ENCODE data around the gene SEMA6A. TPM values are rescaled to one million over a fixed set of nuclear protein-coding genes. Genes with fewer than 3 reads are reported as not detected.

SEMA6A gene
- total and polyA plus RNA-seq, 2 of the 13 experiments (the other 11 are each of a cell fraction or from before 2014, with no cell fraction given): 5.1 to 6.5 TPM

DNA sequence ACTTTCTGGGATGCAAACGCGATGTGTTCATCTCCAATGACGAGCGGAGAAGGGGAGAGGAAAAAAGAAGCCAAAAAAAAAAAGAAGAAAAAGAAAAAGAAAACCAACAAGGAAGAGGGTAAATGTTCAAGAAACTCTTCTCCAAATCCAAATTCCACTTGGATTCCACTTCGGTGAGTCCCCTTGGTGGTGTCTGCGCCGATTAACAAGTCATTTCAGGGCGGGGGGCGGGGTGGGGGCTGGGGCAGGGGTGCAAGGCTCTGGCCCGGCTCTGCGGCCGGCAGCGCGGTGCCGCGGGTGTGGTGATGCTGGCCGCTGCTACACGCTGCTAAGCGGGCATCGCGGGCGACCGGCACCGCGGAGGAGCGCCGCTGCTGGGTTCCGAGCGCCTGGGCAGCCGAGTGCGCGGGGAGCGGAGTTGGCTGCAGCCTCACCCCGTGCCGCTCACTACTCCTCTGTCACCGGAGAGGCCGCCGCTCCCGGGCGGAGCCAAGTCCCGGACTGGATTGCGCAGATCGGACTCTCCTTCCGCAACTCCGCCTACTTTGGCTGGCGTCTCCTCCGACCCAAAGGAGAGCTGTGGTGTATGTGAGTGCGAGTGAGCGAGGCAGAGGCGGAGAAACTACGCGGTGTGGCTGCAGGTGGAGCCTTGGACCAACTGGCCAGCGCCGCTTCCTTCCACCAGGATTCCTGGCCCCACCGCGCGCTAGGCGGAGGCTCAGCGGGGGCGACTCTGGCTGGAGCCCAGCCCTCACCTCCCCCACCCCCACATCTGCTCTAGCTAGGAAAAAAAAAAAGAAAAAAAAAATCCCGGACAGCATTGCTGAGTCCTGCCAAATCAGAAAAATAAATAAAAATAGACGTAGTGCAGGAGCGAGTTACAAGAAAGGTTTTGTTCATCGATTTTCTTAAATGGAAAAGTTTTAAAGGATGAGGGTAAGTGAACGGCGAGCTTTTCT, at the start of gene SEMA6A (continued):
- TF ChIP-seq, protein P1, sequence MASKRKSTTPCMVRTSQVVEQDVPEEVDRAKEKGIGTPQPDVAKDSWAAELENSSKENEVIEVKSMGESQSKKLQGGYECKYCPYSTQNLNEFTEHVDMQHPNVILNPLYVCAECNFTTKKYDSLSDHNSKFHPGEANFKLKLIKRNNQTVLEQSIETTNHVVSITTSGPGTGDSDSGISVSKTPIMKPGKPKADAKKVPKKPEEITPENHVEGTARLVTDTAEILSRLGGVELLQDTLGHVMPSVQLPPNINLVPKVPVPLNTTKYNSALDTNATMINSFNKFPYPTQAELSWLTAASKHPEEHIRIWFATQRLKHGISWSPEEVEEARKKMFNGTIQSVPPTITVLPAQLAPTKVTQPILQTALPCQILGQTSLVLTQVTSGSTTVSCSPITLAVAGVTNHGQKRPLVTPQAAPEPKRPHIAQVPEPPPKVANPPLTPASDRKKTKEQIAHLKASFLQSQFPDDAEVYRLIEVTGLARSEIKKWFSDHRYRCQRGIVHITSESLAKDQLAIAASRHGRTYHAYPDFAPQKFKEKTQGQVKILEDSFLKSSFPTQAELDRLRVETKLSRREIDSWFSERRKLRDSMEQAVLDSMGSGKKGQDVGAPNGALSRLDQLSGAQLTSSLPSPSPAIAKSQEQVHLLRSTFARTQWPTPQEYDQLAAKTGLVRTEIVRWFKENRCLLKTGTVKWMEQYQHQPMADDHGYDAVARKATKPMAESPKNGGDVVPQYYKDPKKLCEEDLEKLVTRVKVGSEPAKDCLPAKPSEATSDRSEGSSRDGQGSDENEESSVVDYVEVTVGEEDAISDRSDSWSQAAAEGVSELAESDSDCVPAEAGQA (IDR thresholded peaks at IDR 0.05; ENCODE audit: low read depth): 0 out of 2 replicates have a peak, but pooled peaks have one; percentile 18
- TF ChIP-seq, protein P1 (CRISPR knock-in tag; IDR thresholded peaks at IDR 0.05; ENCODE audit: borderline replicate concordance): no peak
- TF ChIP-seq ZIK1 (CRISPR knock-in tag; IDR thresholded peaks at IDR 0.05; ENCODE audit: borderline replicate concordance, low read depth) (peak; percentile 44; the same call in 1 of the 2 replicates), ZNF329 (CRISPR knock-in tag; IDR thresholded peaks at IDR 0.05; ENCODE audit: low read depth) (peak; percentile 43; the same call in 1 of the 2 replicates), KLF6 (CRISPR knock-in tag; IDR thresholded peaks at IDR 0.05) (peak; percentile 57; the same call in 1 of the 2 replicates), ZBTB4 (CRISPR knock-in tag; IDR thresholded peaks at IDR 0.05; ENCODE audit: borderline replicate concordance) (peak; percentile 92; the same call in 1 of the 2 replicates), CBX1 (IDR thresholded peaks at IDR 0.05; ENCODE audit: low read depth) (peak; percentile 67), GABPB1 (CRISPR knock-in tag; IDR thresholded peaks at IDR 0.05) (peak; percentile 68), ZNF17 (CRISPR knock-in tag; IDR thresholded peaks at IDR 0.05) (0 out of 2 replicates have a peak, but pooled peaks have one; percentile 77), ZNF672 (CRISPR knock-in tag; IDR thresholded peaks at IDR 0.05) (no peak), ZNF800 (CRISPR knock-in tag; IDR thresholded peaks at IDR 0.05) (0 out of 2 replicates have a peak, but pooled peaks have one; percentile 79), KAT8 (CRISPR knock-in tag; IDR thresholded peaks at IDR 0.05) (peak; percentile 54; the same call in 1 of the 2 replicates), ZNF552 (CRISPR knock-in tag; IDR thresholded peaks at IDR 0.05; ENCODE audit: borderline replicate concordance) (no peak), ZNF615 (CRISPR knock-in tag; IDR thresholded peaks at IDR 0.05; ENCODE audit: borderline replicate concordance) (0 out of 2 replicates have a peak, but pooled peaks have one; percentile 50), KMT2B (CRISPR knock-in tag; IDR thresholded peaks at IDR 0.05) (peak; percentile 72; the same call in 1 of the 2 replicates), ZBTB38 (CRISPR knock-in tag; IDR thresholded peaks at IDR 0.05) (peak; percentile 92)

Data from HepG2 (cell line).